Ishikawa (cell line): ENCODE data around the gene PLEK2.

Experiments
- EGR1 ChIP-seq: IDR thresholded peaks from 2 replicates; pipeline ENCODE4 v1.6.1; 2012
- EP300 ChIP-seq: IDR thresholded peaks from 2 replicates; pipeline ENCODE4 v1.6.1; 2012; ENCODE audit warnings: borderline replicate concordance
- RAD21 ChIP-seq: IDR thresholded peaks from 2 replicates; pipeline ENCODE4 v1.6.1; 2012; ENCODE audit warnings: low read depth
- REST ChIP-seq: IDR thresholded peaks from 2 replicates; pipeline ENCODE4 v1.6.1; 2012; ENCODE audit warnings: low read depth, mild to moderate bottlenecking
- ZBTB7A ChIP-seq: IDR thresholded peaks from 2 replicates; pipeline ENCODE4 v1.6.1; 2012; ENCODE audit warnings: low read depth

GRCh38 chr14:67428501-67429031 lies 16.6 kb upstream of the PLEK2 start:
- TF ChIP-seq REST: no peak
- TF ChIP-seq ZBTB7A: no peak
- TF ChIP-seq EP300: no peak
- no peak for TF ChIP-seq EGR1
- no peak for TF ChIP-seq RAD21
